Testis (tissue), 2 donors: ENCODE results near the gene ELOVL7.

Source experiments
- POLR2A ChIP-seq: fragments of 450-650 bp; IDR thresholded peaks from one replicate; pipeline ENCODE4 v1.6.1; 2017; ENCODE audit warnings: antibody characterized with exemption, mild to moderate bottlenecking, moderate library complexity
- TF ChIP-seq, protein P1 (sequence below), 3 experiments: fragments of 450-650 bp in 2 of 3; fragments of 200-600 bp in 1 of 3; sonication (generic) in 1 of 3; IDR thresholded peaks; one replicate each; pipeline ENCODE4 v1.5.1; 2016 to 2019; ENCODE audit warnings: antibody characterized with exemption in 3 of 3, mild to moderate bottlenecking in 2 of 3, moderate library complexity in 1 of 3

DNA sequence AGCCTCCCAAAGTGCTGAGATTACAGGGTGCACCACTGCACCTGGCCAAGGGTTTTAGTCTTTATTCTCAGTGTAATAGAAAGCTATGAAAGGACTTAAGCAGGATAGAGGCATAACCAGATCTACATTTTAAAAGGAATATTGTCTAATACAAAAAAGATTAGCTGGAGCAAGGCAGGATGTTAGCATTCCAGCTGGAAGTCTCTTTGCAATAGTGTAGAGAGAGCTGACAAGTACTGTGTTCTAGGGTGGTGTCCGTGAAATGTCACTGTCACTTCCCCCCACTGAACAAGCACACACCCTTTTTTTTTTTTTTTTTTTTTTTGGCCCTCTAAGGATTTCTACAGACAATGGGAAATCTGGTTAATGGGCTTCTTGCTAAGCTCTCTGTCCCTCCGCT, 119.9 kb downstream of the ELOVL7 start:
- TF ChIP-seq, protein P1, sequence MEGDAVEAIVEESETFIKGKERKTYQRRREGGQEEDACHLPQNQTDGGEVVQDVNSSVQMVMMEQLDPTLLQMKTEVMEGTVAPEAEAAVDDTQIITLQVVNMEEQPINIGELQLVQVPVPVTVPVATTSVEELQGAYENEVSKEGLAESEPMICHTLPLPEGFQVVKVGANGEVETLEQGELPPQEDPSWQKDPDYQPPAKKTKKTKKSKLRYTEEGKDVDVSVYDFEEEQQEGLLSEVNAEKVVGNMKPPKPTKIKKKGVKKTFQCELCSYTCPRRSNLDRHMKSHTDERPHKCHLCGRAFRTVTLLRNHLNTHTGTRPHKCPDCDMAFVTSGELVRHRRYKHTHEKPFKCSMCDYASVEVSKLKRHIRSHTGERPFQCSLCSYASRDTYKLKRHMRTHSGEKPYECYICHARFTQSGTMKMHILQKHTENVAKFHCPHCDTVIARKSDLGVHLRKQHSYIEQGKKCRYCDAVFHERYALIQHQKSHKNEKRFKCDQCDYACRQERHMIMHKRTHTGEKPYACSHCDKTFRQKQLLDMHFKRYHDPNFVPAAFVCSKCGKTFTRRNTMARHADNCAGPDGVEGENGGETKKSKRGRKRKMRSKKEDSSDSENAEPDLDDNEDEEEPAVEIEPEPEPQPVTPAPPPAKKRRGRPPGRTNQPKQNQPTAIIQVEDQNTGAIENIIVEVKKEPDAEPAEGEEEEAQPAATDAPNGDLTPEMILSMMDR (IDR thresholded peaks at IDR 0.05), result no peak
- TF ChIP-seq POLR2A, result no peak
